Mesodermal cell (in vitro differentiated cells): ENCODE measurements around the gene CNIH2.

Experiments
- H3K27ac ChIP-seq: 2 replicates; pipeline ENCODE4 v1.7.0; 2013; ENCODE audit warnings: mild to moderate bottlenecking, low read depth, low read length, moderate library complexity; ENCODE audit not compliant: severe bottlenecking
- H3K36me3 ChIP-seq: 2 replicates; pipeline ENCODE4 v1.7.1; 2013; ENCODE audit warnings: mild to moderate bottlenecking, low read length, moderate library complexity; ENCODE audit not compliant: control insufficient read depth, insufficient read depth
- H3K4me1 ChIP-seq: one replicate; pipeline ENCODE4 v1.7.1; 2013; ENCODE audit warnings: mild to moderate bottlenecking, low read length; ENCODE audit not compliant: insufficient read depth, control insufficient read depth, poor library complexity, severe bottlenecking
- H3K4me3 ChIP-seq: 2 replicates; pipeline ENCODE4 v1.7.0; 2013; ENCODE audit warnings: low read length, control low read depth, mild to moderate bottlenecking; ENCODE audit not compliant: insufficient read depth, poor library complexity, severe bottlenecking; ENCODE audit errors: extremely low read depth
- H3K9me3 ChIP-seq: 2 replicates; pipeline ENCODE4 v1.7.1; 2013; ENCODE audit warnings: mild to moderate bottlenecking, low read length, moderate library complexity; ENCODE audit not compliant: control insufficient read depth
- WGBS, 2 experiments: methylation state at CpG; one replicate each; pipeline ENCODE4 v1.1.5; 2013; ENCODE audit warnings: missing lambda C conversion rate in 2 of 2; ENCODE audit not compliant: insufficient coverage in 2 of 2; 5-methylcytosine and 5-hydroxymethylcytosine counted together

Gene CNIH2

GRCh38 chr11:66311470-66311964 is 33.5 kb downstream of the CNIH2 start:
- 20 to 28% methylated on average over 17 to 20 of the region's 26 CpGs for WGBS, 2 experiments
- Histone ChIP-seq H3K4me1 (peaks cover 43% of the 10 kb centered on the region), H3K36me3 (no peaks in the 10 kb centered on the region), H3K9me3 (no peaks in the 10 kb centered on the region), H3K27ac (peak overlapping the region; percentile 98), H3K4me3 (peak overlapping the region; percentile 47)

- Histone ChIP-seq H3K4me3 (peak overlapping the region; percentile 47), H3K36me3 (no peaks in the 10 kb centered on the region), H3K9me3 (no peaks in the 10 kb centered on the region), H3K27ac (peak overlapping the region; percentile 98), H3K4me1 (peaks cover 47% of the 10 kb centered on the region)
- 1 to 2% methylated on average over 37 to 39 of the region's 44 CpGs for WGBS, 2 experiments
These were observed 34.1 kb downstream of the CNIH2 start for GRCh38 chr11:66311965-66312548.

- Histone ChIP-seq H3K4me3 (peak overlapping the region; percentile 47), H3K4me1 (peaks cover 54% of the 10 kb centered on the region), H3K36me3 (no peaks in the 10 kb centered on the region), H3K9me3 (no peaks in the 10 kb centered on the region), H3K27ac (peak overlapping the region; percentile 98)
- WGBS, 2 experiments, result 1% methylated on average over 30 to 49 of the region's 52 CpGs
These were observed 34.8 kb downstream of the CNIH2 start for GRCh38 chr11:66312549-66313320.

- Histone ChIP-seq H3K27ac (peak overlapping the region; percentile 98), H3K36me3 (no peaks in the 10 kb centered on the region), H3K4me3 (peak overlapping the region; percentile 39), H3K9me3 (no peaks in the 10 kb centered on the region), H3K4me1 (peaks cover 62% of the 10 kb centered on the region)
- WGBS, 2 experiments, result 15 to 16% methylated on average over 21 to 26 of the region's 38 CpGs
These were observed 35.6 kb downstream of the CNIH2 start for GRCh38 chr11:66313321-66314185.

GRCh38 chr11:66314186-66314501 is 36.2 kb downstream of the CNIH2 start:
- H3K36me3 ChIP-seq, result no peaks in the 10 kb centered on the region
- H3K4me1 ChIP-seq, result peaks cover 64% of the 10 kb centered on the region
- peak overlapping the region; percentile 98 for H3K27ac ChIP-seq
- no CpG with 5 or more reads among the region's 1 CpG for WGBS, 2 experiments
- H3K9me3 ChIP-seq, result no peaks in the 10 kb centered on the region
- H3K4me3 ChIP-seq, result peak overlapping the region; percentile 39

GRCh38 chr11:66314561-66315497 is 36.9 kb downstream of the CNIH2 start:
- WGBS, 2 experiments, result 92 to 95% methylated on average over 16 to 17 of the region's 17 CpGs
- peak overlapping the region; percentile 39 for H3K4me3 ChIP-seq
- H3K36me3 ChIP-seq, result no peaks in the 10 kb centered on the region
- H3K9me3 ChIP-seq, result peaks cover 3% of the 10 kb centered on the region
- H3K27ac ChIP-seq, result peak overlapping the region; percentile 98
- peaks cover 59% of the 10 kb centered on the region for H3K4me1 ChIP-seq

GRCh38 chr11:66315498-66315885 is 37.5 kb downstream of the CNIH2 start:
- Histone ChIP-seq H3K27ac (peak overlapping the region; percentile 29), H3K36me3 (no peaks in the 10 kb centered on the region), H3K4me1 (peaks cover 59% of the 10 kb centered on the region), H3K9me3 (peaks cover 3% of the 10 kb centered on the region), H3K4me3 (peak overlapping the region; percentile 39)
- 97% methylated on average over 14 of the region's 14 CpGs for WGBS, 2 experiments

GRCh38 chr11:66315921-66316811 is 38.2 kb downstream of the CNIH2 start:
- no peaks in the 10 kb centered on the region for H3K36me3 ChIP-seq
- H3K4me1 ChIP-seq, result peaks cover 57% of the 10 kb centered on the region
- 93% methylated on average over 52 of the region's 52 CpGs for WGBS, 2 experiments
- no peak overlapping the region for H3K27ac ChIP-seq
- H3K4me3 ChIP-seq, result peak overlapping the region; percentile 23
- peaks cover 3% of the 10 kb centered on the region for H3K9me3 ChIP-seq

GRCh38 chr11:66316849-66317251 is 38.9 kb downstream of the CNIH2 start, which contains the start of gene CD248:
Gene CD248, minus strand, starts transcription at chr11:66317044. Its CDS starts 17 bp downstream, at chr11:66317027.
- WGBS, 2 experiments, result 35 to 48% methylated on average over 11 to 14 of the region's 29 CpGs
- Histone ChIP-seq H3K36me3 (no peaks in the 10 kb centered on the region), H3K9me3 (peaks cover 3% of the 10 kb centered on the region), H3K4me1 (peaks cover 53% of the 10 kb centered on the region), H3K27ac (peak within 1 kb of the TSS; percentile 95), H3K4me3 (peak within 1 kb of the TSS; percentile 23)
